ENCODE measurements around the gene ANKRD35.
"Not testable (repeated sequence)": the region's sequence is repeated elsewhere in the genome, so short reads cannot be mapped to it uniquely, and the experiment has no call there.

Gene ANKRD35

DNA sequence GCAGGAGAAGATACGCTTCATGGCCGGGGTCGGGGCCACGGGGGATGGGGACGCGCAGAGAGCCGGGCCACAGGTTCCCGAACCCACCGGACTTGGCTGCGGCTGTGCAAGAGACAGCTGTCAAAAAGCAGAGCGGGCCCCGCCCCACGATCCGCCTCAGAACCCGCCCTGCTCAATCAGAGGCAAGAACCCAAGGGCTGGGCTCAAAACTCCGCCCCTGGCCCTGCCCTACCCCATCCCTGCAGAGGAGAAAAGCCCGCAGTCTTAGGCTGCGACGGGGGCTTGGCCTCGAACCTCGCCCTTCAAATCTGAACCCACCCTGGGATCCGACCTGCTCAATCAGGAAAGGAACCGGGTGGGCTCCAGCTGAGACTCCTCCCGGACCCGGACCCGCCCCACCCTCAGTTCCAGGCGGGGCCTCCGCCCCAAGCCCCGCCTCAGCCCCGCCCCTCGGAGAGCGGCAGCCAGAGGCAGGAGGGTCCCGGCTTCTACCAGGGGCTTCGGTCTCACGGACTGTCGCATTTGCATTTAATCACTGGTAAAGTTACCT, at the start of gene ANKRD35:
ANKRD35 (minus strand) TSS at position 129 of the 550 bp plus-strand sequence; CDS start at position 21, 108 bp downstream.
- peak; percentile 60 for DNase-seq

DNA sequence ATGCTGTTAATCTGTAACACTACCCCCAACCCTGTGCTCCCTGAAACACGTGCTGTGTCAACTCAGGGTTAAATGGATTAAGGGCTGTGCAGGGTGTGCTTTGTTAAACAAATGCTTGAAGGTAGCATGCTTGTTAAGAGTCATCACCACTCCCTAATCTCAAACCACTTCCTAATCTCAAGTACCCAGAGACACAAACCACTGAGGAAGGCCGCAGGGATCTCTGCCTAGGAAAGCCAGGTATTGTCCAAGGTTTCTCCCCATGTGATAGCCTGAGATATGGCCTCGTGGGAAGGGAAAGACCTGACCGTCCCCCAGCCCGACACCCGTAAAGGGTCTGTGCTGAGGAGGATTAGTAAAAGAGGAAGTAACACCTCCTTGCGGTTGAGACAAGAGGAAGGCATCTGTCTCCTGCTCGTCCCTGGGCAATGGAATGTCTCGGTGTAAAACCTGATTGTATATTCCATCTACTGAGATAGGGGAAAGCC, 46.9 kb upstream of the ANKRD35 start:
- not testable (repeated sequence) for DNase-seq

DNA sequence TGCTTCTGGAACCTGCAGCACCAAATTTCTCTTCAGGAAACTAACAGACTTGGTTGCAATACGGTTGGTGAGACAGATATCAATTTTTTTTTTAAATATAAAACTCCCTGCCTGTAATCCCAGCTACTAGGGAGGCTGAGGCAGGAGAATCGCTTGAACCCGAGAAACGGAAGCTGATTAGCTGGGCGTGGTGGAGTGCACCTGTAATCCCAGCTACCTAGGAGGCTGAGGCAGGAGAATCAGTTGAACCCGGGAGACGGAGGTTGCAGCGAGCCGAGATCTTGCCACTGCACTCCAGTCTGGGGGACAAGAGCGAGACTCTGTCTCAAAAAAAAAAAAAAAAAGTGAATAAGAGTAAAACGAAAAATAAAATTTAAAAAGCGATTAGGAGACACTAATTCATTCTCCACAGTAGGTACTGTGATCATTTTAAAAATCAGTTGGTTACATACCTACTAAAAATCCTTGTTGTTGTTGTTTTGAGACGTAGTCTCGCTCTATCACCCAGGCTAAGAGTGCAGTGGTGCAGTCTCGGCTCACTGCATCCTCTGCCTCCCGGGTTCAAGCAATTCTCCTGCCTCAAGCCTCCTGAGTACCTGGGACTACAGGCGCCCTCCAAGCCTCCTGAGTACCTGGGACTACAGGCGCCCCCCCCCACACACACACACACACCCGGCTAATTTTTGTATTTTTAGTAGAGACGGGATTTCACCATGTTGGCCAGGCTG, 42.4 kb upstream of the ANKRD35 start:
- no peak for DNase-seq

GRCh38 chr1:145927063-145927886, 41.6 kb upstream of the ANKRD35 start, which contains the start of gene RBM8A:
RBM8A (minus strand) TSS chr1:145927484; CDS start chr1:145927426, 58 bp downstream.
- peak; percentile 99 for DNase-seq

DNA sequence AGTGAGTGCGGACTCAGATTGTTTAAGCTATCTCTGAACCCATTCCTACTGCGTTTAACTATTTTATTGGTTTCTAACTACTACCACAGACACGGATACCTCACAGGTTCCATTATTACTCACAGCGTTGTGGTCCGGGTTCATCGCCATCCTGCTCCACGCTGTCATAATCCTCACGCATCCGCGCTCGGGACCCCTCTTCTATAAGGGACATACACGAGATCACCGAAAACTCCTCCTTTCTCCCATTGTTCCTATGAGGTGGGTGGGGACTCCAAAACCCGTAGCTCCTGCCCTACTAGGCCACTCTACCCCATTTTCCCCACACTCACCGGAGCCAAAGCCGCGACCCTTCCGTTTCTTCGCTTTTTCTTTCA, 41.0 kb upstream of the ANKRD35 start:
- DNase-seq, result no peak

DNA sequence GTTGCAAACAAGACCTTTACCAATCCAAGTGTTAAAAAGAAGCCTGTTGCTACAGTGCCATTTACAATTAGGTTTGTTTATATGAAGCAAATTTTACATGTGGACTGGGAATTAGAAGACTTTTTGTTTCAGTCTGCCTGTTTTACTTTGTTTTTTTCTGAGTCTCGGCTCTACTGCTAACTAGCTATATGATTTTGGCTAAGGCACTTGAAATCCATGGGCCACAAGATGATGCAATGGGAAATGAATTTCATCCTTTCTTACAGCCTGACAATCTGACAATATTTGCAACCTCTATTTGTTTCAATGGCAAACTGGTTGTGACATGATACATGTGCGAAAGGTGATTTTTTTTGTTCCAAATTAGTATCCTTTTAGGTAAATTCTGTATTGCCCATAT, 36.6 kb upstream of the ANKRD35 start:
- DNase-seq, result no peak

DNA sequence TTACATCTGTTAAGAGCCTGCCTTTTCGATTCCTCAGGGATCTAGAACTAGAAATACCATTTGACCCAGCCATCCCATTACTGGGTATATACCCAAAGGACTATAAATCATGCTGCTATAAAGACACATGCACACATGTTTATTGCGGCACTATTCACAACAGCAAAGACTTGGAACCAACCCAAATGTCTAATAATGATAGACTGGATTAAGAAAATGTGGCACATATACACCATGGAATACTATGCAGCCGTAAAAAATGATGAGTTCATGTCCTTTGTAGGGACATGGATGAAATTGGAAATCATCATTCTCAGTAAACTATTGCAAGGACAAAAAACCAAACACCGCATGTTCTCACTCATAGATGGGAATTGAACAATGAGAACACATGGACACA, 34.6 kb upstream of the ANKRD35 start:
- DNase-seq, result not testable (repeated sequence)

- no peak for DNase-seq
These were observed 33.6 kb upstream of the ANKRD35 start for GRCh38 chr1:145918992-145919939.

DNA sequence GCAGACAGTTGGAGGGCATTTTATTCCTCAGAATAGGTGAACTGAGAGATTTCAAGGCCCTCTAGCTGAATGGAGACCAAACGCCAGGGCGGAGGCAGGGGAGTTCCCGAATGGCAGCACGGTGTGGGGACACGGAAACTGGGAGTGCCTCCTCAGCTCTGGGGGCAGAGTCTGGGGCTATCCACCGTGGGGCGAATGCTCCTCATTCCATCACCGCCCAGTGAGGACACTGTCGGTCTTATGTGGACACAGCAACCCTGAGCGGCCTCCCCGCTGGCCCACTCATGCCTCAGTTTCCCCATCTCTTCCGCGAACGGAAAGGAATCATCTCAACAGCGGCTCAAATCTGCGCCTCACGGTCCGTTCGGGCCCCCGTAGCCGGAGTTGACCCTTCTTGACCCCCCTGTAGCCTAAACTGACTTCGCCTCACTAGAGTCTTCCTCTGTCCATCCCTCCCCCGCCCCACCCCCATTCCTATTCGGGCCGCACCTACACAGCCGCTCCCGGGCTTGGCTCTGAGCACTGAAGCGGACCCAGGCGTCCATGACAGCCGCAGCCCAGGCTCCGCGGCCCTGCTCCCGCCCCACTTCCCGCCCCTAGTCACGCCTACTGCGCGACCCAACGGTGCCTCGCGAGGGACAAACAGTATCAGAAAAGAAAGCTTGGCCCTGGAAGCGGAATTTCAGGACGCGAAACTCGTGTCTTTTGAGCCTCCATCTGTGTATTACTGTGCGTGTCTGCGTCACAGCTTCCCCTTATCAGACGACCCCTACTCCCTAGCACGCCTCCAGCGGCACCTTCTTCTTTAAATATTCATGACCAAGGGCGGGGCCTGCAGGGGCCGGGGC, 32.7 kb upstream of the ANKRD35 start, which contains the start of gene PEX11B:
PEX11B (minus strand) TSS at position 574 of the 848 bp plus-strand sequence; CDS start at position 545, 29 bp downstream.
- peak; percentile 53 for DNase-seq

GRCh38 chr1:145917595-145917994, 31.9 kb upstream of the ANKRD35 start:
- no peak for DNase-seq

DNA sequence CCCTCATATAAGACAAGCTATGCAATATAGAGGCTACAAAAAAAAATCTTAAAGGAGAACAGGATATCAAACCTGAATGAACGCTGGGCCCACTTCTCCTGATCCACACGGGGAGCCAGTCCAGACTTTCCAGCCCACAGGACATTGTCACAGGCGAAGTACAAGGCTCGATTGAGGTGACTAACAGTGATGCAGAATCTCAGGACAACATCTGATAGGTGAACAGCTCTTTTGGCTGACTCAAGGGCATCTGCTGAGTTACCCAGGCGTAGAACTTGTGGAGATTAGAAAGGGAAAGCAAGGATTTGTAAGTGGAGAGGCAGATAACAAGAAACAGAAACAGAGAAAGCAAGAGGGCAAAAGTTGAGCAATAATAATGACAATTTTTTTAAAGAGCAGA, 31.1 kb upstream of the ANKRD35 start:
- DNase-seq, result no peak

DNA sequence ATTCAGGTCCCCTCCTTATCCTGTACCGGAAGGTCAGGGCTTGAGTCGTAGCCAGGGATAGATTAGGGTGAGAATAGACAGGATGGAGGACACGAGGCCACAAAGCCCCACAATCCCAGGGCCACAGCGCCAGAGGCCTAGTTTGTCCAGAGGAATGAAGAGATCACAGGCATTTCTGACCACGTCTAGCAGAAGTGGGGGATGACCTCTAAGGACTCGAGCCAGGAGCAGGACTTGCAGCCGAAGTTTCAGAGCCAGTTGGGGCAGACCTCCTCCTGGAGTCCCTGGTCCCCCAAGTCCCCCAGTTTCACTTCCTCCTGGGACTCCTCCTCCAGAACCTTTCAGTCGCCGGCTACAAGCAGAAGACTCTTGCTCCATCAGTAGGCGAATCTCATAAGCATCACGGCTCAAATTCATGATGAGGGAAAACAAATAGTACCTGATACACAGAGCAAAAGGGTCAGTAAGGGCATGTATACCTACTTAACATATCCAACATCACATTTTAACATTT, 26.5 kb upstream of the ANKRD35 start:
- no peak for DNase-seq

GRCh38 chr1:145908653-145909052, 23.0 kb upstream of the ANKRD35 start:
- no peak for DNase-seq

DNA sequence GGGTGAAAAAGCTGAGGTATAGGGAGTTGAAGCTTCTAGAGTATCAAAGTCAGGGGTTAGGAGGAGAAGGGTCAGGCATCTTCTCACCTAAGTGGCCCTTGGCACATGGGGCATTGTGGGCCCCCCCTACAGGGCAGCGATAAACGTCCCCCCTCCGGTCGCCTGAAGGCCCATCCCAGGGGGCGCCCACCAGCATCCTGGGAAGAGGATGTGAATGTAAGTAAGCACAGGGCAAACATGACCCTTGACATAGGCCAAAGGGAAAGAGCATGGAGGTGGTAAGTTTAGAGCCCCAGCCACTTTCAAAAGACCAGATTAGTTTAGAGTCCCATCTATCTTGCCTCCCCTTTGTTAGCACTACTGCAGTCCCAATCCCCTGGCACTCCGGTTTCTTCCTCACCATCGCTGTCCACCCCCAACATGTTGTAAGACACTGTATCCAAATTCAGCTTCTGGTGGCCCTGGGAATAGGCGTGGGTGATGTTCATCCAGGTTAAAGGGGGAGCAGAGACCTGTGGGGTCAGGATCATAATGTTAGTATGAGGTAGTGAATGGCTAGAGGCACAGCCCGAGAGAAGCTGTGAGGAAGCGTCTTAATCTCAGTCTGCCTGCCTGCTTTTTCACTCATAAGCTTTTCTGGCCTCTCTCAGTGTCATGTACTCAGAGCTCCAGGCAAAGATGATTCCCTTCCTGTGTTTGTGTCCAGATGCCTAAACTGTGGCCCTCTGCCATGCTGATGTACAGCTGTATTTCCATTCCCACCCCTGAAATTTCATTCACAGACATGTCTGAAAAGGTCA, 21.5 kb upstream of the ANKRD35 start:
- no peak for DNase-seq

GRCh38 chr1:145901312-145902021, 15.8 kb upstream of the ANKRD35 start:
- no peak for DNase-seq

- DNase-seq, result no peak
These were observed 13.1 kb upstream of the ANKRD35 start for GRCh38 chr1:145898756-145899155.

DNA sequence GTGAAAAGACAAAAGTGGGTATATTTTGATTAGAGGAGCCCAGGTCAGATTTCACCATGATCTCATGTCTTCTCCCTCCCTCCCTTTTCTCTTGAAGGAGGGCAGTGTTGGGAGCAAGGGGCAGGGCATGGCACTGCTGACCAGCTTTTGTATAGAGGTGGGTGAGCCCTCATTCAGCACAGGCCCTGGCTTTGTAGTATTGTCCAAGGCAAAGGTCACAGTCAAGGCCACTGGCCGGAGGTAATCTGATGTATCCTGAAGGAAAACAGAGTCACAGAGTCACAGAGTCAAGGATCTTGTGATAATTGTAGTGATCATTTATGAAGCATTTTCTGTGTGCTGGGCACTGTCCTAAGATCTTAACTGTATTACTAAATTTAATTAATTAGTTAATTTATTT, 12.3 kb upstream of the ANKRD35 start:
- DNase-seq, result no peak

DNA sequence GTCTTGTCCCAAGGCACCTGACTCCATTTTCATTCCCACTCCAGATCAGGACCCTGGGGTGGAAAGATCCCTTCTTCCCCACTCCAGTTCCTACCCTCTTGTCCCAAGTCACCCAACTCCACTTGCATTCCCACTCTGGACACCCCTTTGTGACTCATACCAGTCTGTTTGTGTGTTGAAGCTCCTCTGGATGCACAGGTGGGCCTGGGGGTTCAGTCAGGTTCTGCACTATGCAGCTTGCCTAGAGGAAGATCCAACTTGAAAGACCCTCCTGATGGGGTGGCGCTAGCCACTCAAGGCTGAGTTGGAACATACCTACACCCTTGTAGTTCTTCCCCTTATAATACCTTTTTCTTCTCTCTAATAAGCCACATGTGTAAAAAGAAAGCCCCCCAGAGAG, 9.8 kb upstream of the ANKRD35 start:
- no peak for DNase-seq

GRCh38 chr1:145893306-145894055, 7.8 kb upstream of the ANKRD35 start:
- no peak for DNase-seq

Data from NCI-H1694 treated with DMSO at 0.1 percent for 48 hours (cell line).